Astrocyte (in vitro differentiated cells and primary cell): ENCODE results near the gene KBTBD6.

Experiments
- CTCF ChIP-seq: IDR thresholded peaks from 2 replicates; pipeline ENCODE4 v1.5.1; 2011; ENCODE audit warnings: low read depth, mild to moderate bottlenecking, inconsistent platforms, low read length, moderate library complexity; ENCODE audit not compliant: insufficient read depth
- EZH2 ChIP-seq: IDR thresholded peaks from 2 replicates; pipeline ENCODE4 v1.6.1; 2012; ENCODE audit warnings: mild to moderate bottlenecking, low read length, inconsistent platforms; ENCODE audit not compliant: insufficient read depth

DNA sequence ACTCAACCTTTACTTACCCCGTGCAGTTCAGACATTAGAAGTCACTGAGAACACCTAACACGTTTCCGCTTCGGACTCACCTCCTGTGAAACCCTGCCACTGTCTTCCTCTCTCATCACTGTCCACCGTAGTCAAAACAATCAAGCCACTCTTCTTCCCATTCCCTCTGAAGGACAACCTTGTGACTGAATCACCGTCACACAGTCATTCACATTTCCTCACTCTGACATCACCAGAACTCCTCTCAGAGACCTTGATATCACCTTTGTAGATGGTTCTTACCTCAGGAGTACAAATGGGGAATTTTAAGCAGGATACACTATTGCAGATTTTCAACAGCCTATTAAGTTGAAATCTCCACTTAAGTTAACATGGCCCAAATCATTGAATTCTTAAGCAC is 1.3 kb upstream of the KBTBD6 start:
- TF ChIP-seq CTCF (no peak), EZH2 (no peak)
